Panc1 (cell line): Measurements from ENCODE around the gene TFB2M. TPM values are rescaled to one million over a fixed set of nuclear protein-coding genes. Genes with fewer than 3 reads are reported as not detected.

ENCODE experiments used
- ATAC-seq: fragments of 200-7000 bp; cut with Tn5 transposase; 2 replicates; pipeline ENCODE4 v1.9.1; 2020; ENCODE audit warnings: mild to moderate bottlenecking, moderate library complexity
- BruUV-seq: library from RNA; stranded (reverse); fragments of 400-500 nt; replicated peaks from 2 replicates; lab custom pipeline; 2021; lab: Mats Ljungman, UMichigan
- CTCF ChIA-PET: fragments of 300-600 bp; sonication (Branson Sonifier 250); formaldehyde crosslinking; loops from one replicate; lab custom pipeline; 2022; ENCODE audit warnings: antibody characterized with exemption; lab: Charles Lee
- POLR2A ChIA-PET: fragments of 300-600 bp; sonication (Branson Sonifier 250); formaldehyde crosslinking; loops from one replicate; lab custom pipeline; 2022; ENCODE audit warnings: antibody characterized with exemption; lab: Charles Lee
- DNase-seq: peaks from one replicate; pipeline ENCODE4 v3.0.0-alpha.2; 2010; ENCODE audit warnings: low read depth, low spot score
- H3K27ac ChIP-seq: 2 replicates; pipeline ENCODE4 v1.5.1; 2011; ENCODE audit warnings: mild to moderate bottlenecking, low read length, inconsistent platforms
- H3K27me3 ChIP-seq: fragments of 200-500 bp; sonication (Bioruptor generic); 2 replicates; pipeline ENCODE4 v1.6.0; 2014; ENCODE audit warnings: low read length, inconsistent platforms; ENCODE audit not compliant: control insufficient read depth, insufficient read depth
- H3K36me3 ChIP-seq: fragments of 200-500 bp; sonication (Bioruptor generic); 2 replicates; pipeline ENCODE4 v1.5.1; 2014; ENCODE audit warnings: inconsistent platforms, mild to moderate bottlenecking, low read length, moderate library complexity; ENCODE audit not compliant: control insufficient read depth, insufficient read depth
- H3K4me1 ChIP-seq: 2 replicates; pipeline ENCODE4 v1.5.1; 2011; ENCODE audit warnings: inconsistent platforms, mild to moderate bottlenecking, low read length, moderate library complexity; ENCODE audit not compliant: control insufficient read depth, insufficient read depth
- H3K4me3 ChIP-seq, 2 experiments: 2 replicates each; pipeline ENCODE4 v1.5.1; 2011 to 2012; ENCODE audit warnings: low read depth in 2 of 2, low read length in 2 of 2, mild to moderate bottlenecking in 2 of 2, inconsistent platforms in 1 of 2, moderate library complexity in 1 of 2
- H3K9me3 ChIP-seq: fragments of 200-500 bp; sonication (Bioruptor generic); 2 replicates; pipeline ENCODE4 v1.5.1; 2014; ENCODE audit warnings: low read depth, mild to moderate bottlenecking, inconsistent platforms, low read length, moderate library complexity; ENCODE audit not compliant: control insufficient read depth, insufficient read depth
- POLR2AphosphoS5 ChIP-seq: IDR thresholded peaks from 2 replicates; pipeline ENCODE4 v1.6.1; 2012; ENCODE audit warnings: mild to moderate bottlenecking, low read depth, low read length, moderate library complexity
- SIN3A ChIP-seq: IDR thresholded peaks from 2 replicates; pipeline ENCODE4 v1.6.1; 2012; ENCODE audit warnings: low read depth, mild to moderate bottlenecking, low read length, moderate library complexity, borderline replicate concordance; ENCODE audit not compliant: insufficient read depth
- TCF7L2 ChIP-seq: IDR thresholded peaks from 2 replicates; pipeline ENCODE4 v1.6.1; 2011; ENCODE audit warnings: mild to moderate bottlenecking, low read depth, low read length, inconsistent platforms
- in situ Hi-C: cut with HindIII; loops from 2 replicates; pipeline ENCODE4 v1.10.0; 2016; ENCODE audit warnings: low sequenced_read_pairs, low pct_unique_long_range_greater_than_20kb
- intact Hi-C: fragments of 100-400 bp; cut with micrococcal nuclease; formaldehyde crosslinking; loops from one replicate; pipeline ENCODE4 v1.10.0; 2022; ENCODE audit not compliant: unreplicated experiment
- total RNA-seq: library from RNA; stranded (reverse); gene quantifications from one replicate; pipeline ENCODE4 v1.2.1, GENCODE V29; 2021; ENCODE audit not compliant: unreplicated experiment
- TF ChIP-seq, protein P1 (sequence below): fragments of 450-650 bp; IDR thresholded peaks from 2 replicates; pipeline ENCODE4 v1.5.1; 2017; ENCODE audit warnings: mild to moderate bottlenecking
- TF ChIP-seq, protein P2 (sequence below), 2 experiments: IDR thresholded peaks; 2 replicates each; pipeline ENCODE4 v1.6.1; 2011 to 2012; ENCODE audit warnings: low read depth in 2 of 2, control low read depth in 1 of 2, low read length in 1 of 2, mild to moderate bottlenecking in 1 of 2, moderate library complexity in 1 of 2; ENCODE audit not compliant: insufficient read depth in 1 of 2

The TFB2M gene
- total RNA-seq, 1 experiment from 2014 or later, result 21.0 TPM

DNA sequence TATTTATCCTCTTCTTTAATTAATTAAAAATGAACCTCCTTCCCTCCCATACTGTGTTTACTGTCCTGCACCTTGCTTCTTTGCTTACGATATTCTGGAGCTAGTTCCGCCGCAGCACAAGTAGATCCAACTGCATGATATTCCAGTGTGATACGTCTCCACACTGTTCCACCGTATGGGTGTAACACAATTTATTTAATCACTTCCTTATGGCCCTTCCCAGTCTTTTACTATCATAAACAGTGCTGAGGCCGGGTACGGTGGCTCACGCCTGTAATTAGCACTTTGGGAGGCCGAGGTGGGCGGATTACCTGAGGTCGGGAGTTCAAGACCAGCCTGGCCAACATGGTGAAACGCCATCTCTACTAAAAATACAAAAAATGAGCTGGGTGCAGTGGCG, 25.9 kb upstream of the TFB2M start:
- no peak overlapping the region for H3K4me3 ChIP-seq
- ATAC-seq (no peak), DNase-seq (no peak)
- H3K27me3 ChIP-seq, result no peaks in the 10 kb centered on the region
- no peaks in the 10 kb centered on the region for H3K9me3 ChIP-seq
- no peaks in the 10 kb centered on the region for H3K4me1 ChIP-seq
- intact Hi-C loops (no loop called here), in situ Hi-C loops (no loop called here)
- TF ChIP-seq, protein P1, sequence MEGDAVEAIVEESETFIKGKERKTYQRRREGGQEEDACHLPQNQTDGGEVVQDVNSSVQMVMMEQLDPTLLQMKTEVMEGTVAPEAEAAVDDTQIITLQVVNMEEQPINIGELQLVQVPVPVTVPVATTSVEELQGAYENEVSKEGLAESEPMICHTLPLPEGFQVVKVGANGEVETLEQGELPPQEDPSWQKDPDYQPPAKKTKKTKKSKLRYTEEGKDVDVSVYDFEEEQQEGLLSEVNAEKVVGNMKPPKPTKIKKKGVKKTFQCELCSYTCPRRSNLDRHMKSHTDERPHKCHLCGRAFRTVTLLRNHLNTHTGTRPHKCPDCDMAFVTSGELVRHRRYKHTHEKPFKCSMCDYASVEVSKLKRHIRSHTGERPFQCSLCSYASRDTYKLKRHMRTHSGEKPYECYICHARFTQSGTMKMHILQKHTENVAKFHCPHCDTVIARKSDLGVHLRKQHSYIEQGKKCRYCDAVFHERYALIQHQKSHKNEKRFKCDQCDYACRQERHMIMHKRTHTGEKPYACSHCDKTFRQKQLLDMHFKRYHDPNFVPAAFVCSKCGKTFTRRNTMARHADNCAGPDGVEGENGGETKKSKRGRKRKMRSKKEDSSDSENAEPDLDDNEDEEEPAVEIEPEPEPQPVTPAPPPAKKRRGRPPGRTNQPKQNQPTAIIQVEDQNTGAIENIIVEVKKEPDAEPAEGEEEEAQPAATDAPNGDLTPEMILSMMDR, result no peak
- CTCF ChIA-PET, result no interaction called here
- no peaks in the 10 kb centered on the region for H3K36me3 ChIP-seq
- BruUV-seq, result no TSS peak
- POLR2A ChIA-PET, result no interaction called here
- H3K27ac ChIP-seq, result no peak overlapping the region

DNA sequence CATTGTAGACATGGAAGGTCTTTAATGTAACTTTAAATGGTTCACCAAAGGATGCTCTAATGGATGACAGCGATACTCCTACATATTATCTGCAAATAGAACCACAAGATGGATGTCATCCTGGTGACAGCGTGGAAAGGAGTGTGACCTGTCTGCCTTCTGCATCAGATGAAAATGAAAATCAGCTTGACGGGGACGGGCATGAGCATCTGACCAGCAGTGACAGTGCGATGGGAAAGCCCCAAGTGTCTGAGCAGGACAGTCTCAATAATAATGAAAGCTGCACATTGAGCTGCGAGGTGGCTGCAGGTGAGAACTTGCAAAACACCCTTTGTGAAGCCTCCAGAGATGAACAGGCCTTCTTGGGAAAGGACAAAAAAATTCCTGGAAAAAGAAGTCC, 25.4 kb upstream of the TFB2M start:
- ATAC-seq, result no peak
- in situ Hi-C loops, result no loop called here
- H3K27ac ChIP-seq, result no peak overlapping the region

More for the DNA sequence above, 25.4 kb upstream of the TFB2M start:
- Histone ChIP-seq H3K27me3 (no peaks in the 10 kb centered on the region), H3K4me3 (no peak overlapping the region), H3K36me3 (no peaks in the 10 kb centered on the region), H3K9me3 (no peaks in the 10 kb centered on the region), H3K4me1 (no peaks in the 10 kb centered on the region)
- no TSS peak for BruUV-seq
- no peak for DNase-seq
- ChIA-PET POLR2A (no interaction called here), CTCF (no interaction called here)
- intact Hi-C loops, result no loop called here
- TF ChIP-seq, protein P2, sequence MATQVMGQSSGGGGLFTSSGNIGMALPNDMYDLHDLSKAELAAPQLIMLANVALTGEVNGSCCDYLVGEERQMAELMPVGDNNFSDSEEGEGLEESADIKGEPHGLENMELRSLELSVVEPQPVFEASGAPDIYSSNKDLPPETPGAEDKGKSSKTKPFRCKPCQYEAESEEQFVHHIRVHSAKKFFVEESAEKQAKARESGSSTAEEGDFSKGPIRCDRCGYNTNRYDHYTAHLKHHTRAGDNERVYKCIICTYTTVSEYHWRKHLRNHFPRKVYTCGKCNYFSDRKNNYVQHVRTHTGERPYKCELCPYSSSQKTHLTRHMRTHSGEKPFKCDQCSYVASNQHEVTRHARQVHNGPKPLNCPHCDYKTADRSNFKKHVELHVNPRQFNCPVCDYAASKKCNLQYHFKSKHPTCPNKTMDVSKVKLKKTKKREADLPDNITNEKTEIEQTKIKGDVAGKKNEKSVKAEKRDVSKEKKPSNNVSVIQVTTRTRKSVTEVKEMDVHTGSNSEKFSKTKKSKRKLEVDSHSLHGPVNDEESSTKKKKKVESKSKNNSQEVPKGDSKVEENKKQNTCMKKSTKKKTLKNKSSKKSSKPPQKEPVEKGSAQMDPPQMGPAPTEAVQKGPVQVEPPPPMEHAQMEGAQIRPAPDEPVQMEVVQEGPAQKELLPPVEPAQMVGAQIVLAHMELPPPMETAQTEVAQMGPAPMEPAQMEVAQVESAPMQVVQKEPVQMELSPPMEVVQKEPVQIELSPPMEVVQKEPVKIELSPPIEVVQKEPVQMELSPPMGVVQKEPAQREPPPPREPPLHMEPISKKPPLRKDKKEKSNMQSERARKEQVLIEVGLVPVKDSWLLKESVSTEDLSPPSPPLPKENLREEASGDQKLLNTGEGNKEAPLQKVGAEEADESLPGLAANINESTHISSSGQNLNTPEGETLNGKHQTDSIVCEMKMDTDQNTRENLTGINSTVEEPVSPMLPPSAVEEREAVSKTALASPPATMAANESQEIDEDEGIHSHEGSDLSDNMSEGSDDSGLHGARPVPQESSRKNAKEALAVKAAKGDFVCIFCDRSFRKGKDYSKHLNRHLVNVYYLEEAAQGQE (IDR thresholded peaks at IDR 0.05; ENCODE audit: insufficient read depth in 1 of 2, low read depth in 2 of 2, low read length in 1 of 2), result no peak
- TF ChIP-seq, protein P1, result no peak
- TF ChIP-seq TCF7L2 (no peak), POLR2AphosphoS5 (no peak), SIN3A (no peak)
